H1 (cell line): ENCODE results near the gene PRSS38. TPM values are rescaled to one million over a fixed set of nuclear protein-coding genes. Genes with fewer than 3 reads are reported as not detected.

Source experiments
- CTCF ChIA-PET: fragments of 300-600 bp; sonication (Branson Sonifier 250); formaldehyde crosslinking; loops from one replicate; lab custom pipeline; 2021; ENCODE audit not compliant: partially characterized antibody; lab: Charles Lee
- POLR2A ChIA-PET: fragments of 300-600 bp; sonication (Branson Sonifier 250); formaldehyde crosslinking; loops from one replicate; lab custom pipeline; 2021; ENCODE audit warnings: inconsistent platforms; ENCODE audit not compliant: partially characterized antibody; lab: Charles Lee
- DNase-seq, 2 experiments: peaks; one replicate each; pipeline versions ENCODE4 v3.0.0 to v3.0.0-alpha.2; 2010 to 2022; ENCODE audit warnings: low spot score in 2 of 2, low read depth in 1 of 2, mixed read lengths in 1 of 2
- FAIRE-seq: peaks from 2 replicates; lab custom pipeline; 2011; peaks lifted over from hg19 to GRCh38; lab: Jason Lieb, UNC
- H2AFZ ChIP-seq: 2 replicates; pipeline ENCODE4 v1.8.1; 2012; ENCODE audit warnings: low read length, inconsistent platforms
- H2AK5ac ChIP-seq: 2 replicates; pipeline ENCODE4 v1.6.1; 2013; ENCODE audit warnings: low read depth, low read length
- H2BK120ac ChIP-seq: replicated peaks from 2 replicates; pipeline ENCODE3; 2013; ENCODE audit warnings: low read depth, low read length, inconsistent platforms
- H2BK12ac ChIP-seq: 2 replicates; pipeline ENCODE4 v1.6.1; 2013; ENCODE audit warnings: low read depth, low read length
- H2BK15ac ChIP-seq: 2 replicates; pipeline ENCODE4 v1.6.1; 2013; ENCODE audit warnings: low read length
- H2BK20ac ChIP-seq: 2 replicates; pipeline ENCODE4 v1.6.1; 2013; ENCODE audit warnings: low read length
- H2BK5ac ChIP-seq: 2 replicates; pipeline ENCODE4 v1.6.1; 2013; ENCODE audit warnings: low read depth, low read length
- H3K14ac ChIP-seq: 2 replicates; pipeline ENCODE4 v1.6.1; 2013; ENCODE audit warnings: inconsistent platforms; ENCODE audit not compliant: insufficient read length
- H3K18ac ChIP-seq: 2 replicates; pipeline ENCODE4 v1.6.1; 2013; ENCODE audit warnings: low read length; ENCODE audit errors: extremely low read depth
- H3K23ac ChIP-seq: 2 replicates; pipeline ENCODE4 v1.6.1; 2013; ENCODE audit warnings: inconsistent platforms; ENCODE audit not compliant: insufficient read length
- H3K23me2 ChIP-seq: 2 replicates; pipeline ENCODE4 v1.6.1; 2013; ENCODE audit warnings: low read depth, low read length
- H3K27ac ChIP-seq: 2 replicates; pipeline ENCODE4 v1.6.1; 2011; ENCODE audit warnings: low read depth, low read length, inconsistent platforms
- H3K27me3 ChIP-seq, 4 experiments: replicated peaks in 1 of 4; 1 replicate in 1 of 4; 2 replicates in 3 of 4; pipeline versions ENCODE4 v1.6.1 to v1.8.1; 2011 to 2013; ENCODE audit warnings: low read length in 3 of 4, mild to moderate bottlenecking in 3 of 4, inconsistent platforms in 2 of 4, mixed read lengths in 2 of 4, moderate library complexity in 1 of 4; ENCODE audit not compliant: control insufficient read depth in 3 of 4, insufficient read depth in 3 of 4; ENCODE audit errors: extremely low read depth in 1 of 4
- H3K36me3 ChIP-seq, 4 experiments: 2 replicates each; pipeline versions ENCODE4 v1.6.1 to v1.8.1; 2011 to 2013; ENCODE audit warnings: mild to moderate bottlenecking in 4 of 4, low read length in 3 of 4, moderate library complexity in 2 of 4, control low read depth in 1 of 4, inconsistent platforms in 1 of 4; ENCODE audit not compliant: insufficient read depth in 4 of 4, control insufficient read depth in 2 of 4
- H3K4ac ChIP-seq: replicated peaks from 2 replicates; pipeline ENCODE3; 2013; ENCODE audit warnings: low read length, low read depth, mixed read lengths, inconsistent platforms; ENCODE audit not compliant: insufficient read length
- H3K4me1 ChIP-seq, 4 experiments: replicated peaks in 1 of 4; 1 replicate in 1 of 4; 2 replicates in 3 of 4; pipeline versions ENCODE4 v1.6.1 to v1.8.1; 2011 to 2013; ENCODE audit warnings: low read length in 3 of 4, inconsistent platforms in 2 of 4, mixed read lengths in 1 of 4; ENCODE audit not compliant: insufficient read depth in 4 of 4, control insufficient read depth in 3 of 4
- H3K4me2 ChIP-seq, 2 experiments: 2 replicates each; pipeline versions ENCODE4 v1.6.1 to v1.8.1; 2011 to 2013; ENCODE audit warnings: low read depth in 2 of 2, low read length in 2 of 2, control low read depth in 1 of 2, inconsistent platforms in 1 of 2, mild to moderate bottlenecking in 1 of 2; ENCODE audit not compliant: insufficient read depth in 1 of 2
- H3K4me3 ChIP-seq, 4 experiments: fragments of 200-600, 300-600 bp in 1 of 4; sonication (generic), shearing (Covaris generic), sonication (Bioruptor Twin) in 1 of 4; 2 replicates each; pipeline versions ENCODE4 v1.5.1 to v1.8.1; 2011 to 2016; ENCODE audit warnings: low read length in 4 of 4, low read depth in 3 of 4, control low read depth in 2 of 4, inconsistent platforms in 2 of 4, mild to moderate bottlenecking in 2 of 4, mixed read lengths in 1 of 4, moderate library complexity in 1 of 4; ENCODE audit not compliant: insufficient read depth in 2 of 4; ENCODE audit errors: extremely low read depth in 1 of 4
- H3K56ac ChIP-seq: replicated peaks from 2 replicates; pipeline ENCODE3; 2013; ENCODE audit warnings: low read depth, mild to moderate bottlenecking, mixed read lengths, low read length, inconsistent platforms; ENCODE audit not compliant: insufficient read length
- H3K79me1 ChIP-seq: 2 replicates; pipeline ENCODE4 v1.6.1; 2013; ENCODE audit warnings: low read depth, low read length, control low read depth
- H3K79me2 ChIP-seq, 2 experiments: 2 replicates each; pipeline versions ENCODE4 v1.6.1 to v1.8.1; 2012 to 2013; ENCODE audit warnings: low read length in 2 of 2, mild to moderate bottlenecking in 2 of 2, inconsistent platforms in 1 of 2; ENCODE audit not compliant: insufficient read depth in 2 of 2, control insufficient read depth in 1 of 2
- H3K9ac ChIP-seq, 4 experiments: replicated peaks in 1 of 4; 1 replicate in 1 of 4; 2 replicates in 3 of 4; pipeline versions ENCODE4 v1.6.1 to v1.8.1; 2011 to 2013; ENCODE audit warnings: low read depth in 3 of 4, low read length in 3 of 4, control low read depth in 2 of 4, mild to moderate bottlenecking in 2 of 4, moderate library complexity in 2 of 4, inconsistent platforms in 1 of 4; ENCODE audit errors: extremely low read depth in 1 of 4
- H3K9me3 ChIP-seq, 2 experiments: 2 replicates each; pipeline versions ENCODE4 v1.6.1 to v1.8.1; 2012 to 2013; ENCODE audit warnings: mild to moderate bottlenecking in 2 of 2, moderate library complexity in 2 of 2, control low read depth in 1 of 2, inconsistent platforms in 1 of 2, low read depth in 1 of 2, low read length in 1 of 2, mixed read lengths in 1 of 2; ENCODE audit not compliant: insufficient read depth in 2 of 2
- H4K20me1 ChIP-seq, 2 experiments: replicated peaks in 1 of 2; 2 replicates each; pipeline versions ENCODE3 to v1.8.1; 2011 to 2013; ENCODE audit warnings: inconsistent platforms in 2 of 2, low read length in 2 of 2, mild to moderate bottlenecking in 1 of 2; ENCODE audit not compliant: insufficient read depth in 2 of 2, control insufficient read depth in 1 of 2
- H4K5ac ChIP-seq: 2 replicates; pipeline ENCODE4 v1.6.1; 2013; ENCODE audit warnings: low read length, low read depth, mixed read lengths, inconsistent platforms; ENCODE audit not compliant: insufficient read length
- H4K8ac ChIP-seq: 2 replicates; pipeline ENCODE4 v1.8.0; 2013; ENCODE audit warnings: mild to moderate bottlenecking, moderate library complexity, low read length, inconsistent platforms; ENCODE audit not compliant: insufficient read depth; ENCODE audit errors: extremely low read depth
- H4K91ac ChIP-seq: replicated peaks from 2 replicates; pipeline ENCODE3; 2013; ENCODE audit warnings: low read length, mixed read lengths, inconsistent platforms; ENCODE audit not compliant: insufficient read length
- CBX8 ChIP-seq: fragments of 300-800, 300-1000 bp; sonication (generic); IDR thresholded peaks from 2 replicates; pipeline ENCODE4 v1.7.1; 2016; ENCODE audit warnings: low read depth, low read length, borderline replicate concordance
- GABPA ChIP-seq: IDR thresholded peaks from 2 replicates; pipeline ENCODE4 v1.6.1; 2011; ENCODE audit warnings: mild to moderate bottlenecking, low read length, moderate library complexity, borderline replicate concordance; ENCODE audit not compliant: insufficient read depth
- HDAC2 ChIP-seq, 2 experiments: fragments of 300-600 bp in 1 of 2; sonication (generic) in 1 of 2; IDR thresholded peaks; 2 replicates each; pipeline ENCODE4 v1.6.1; 2011 to 2012; ENCODE audit warnings: low read depth in 2 of 2, low read length in 2 of 2, mild to moderate bottlenecking in 2 of 2, moderate library complexity in 2 of 2, borderline replicate concordance in 1 of 2, inconsistent platforms in 1 of 2
- SP2 ChIP-seq: IDR thresholded peaks from 2 replicates; pipeline ENCODE4 v1.6.1; 2012; ENCODE audit warnings: mild to moderate bottlenecking, low read length, inconsistent platforms
- TEAD4 ChIP-seq: IDR thresholded peaks from 2 replicates; pipeline ENCODE4 v1.6.1; 2012; ENCODE audit warnings: low read depth, low read length, inconsistent platforms, mixed read lengths
- YY1 ChIP-seq: IDR thresholded peaks from 2 replicates; pipeline ENCODE4 v1.6.1; 2011; ENCODE audit warnings: low read depth, mild to moderate bottlenecking, low read length
- WGBS, 2 experiments: shearing (Covaris generic) in 1 of 2; methylation state at CpG; one replicate each; pipeline versions ENCODE4 v1.1.6 to v1.1.7; 2013 to 2015; ENCODE audit warnings: low lambda C conversion rate in 2 of 2, mixed read lengths in 2 of 2, inconsistent platforms in 1 of 2, low coverage in 1 of 2, missing lambda C conversion rate in 1 of 2; ENCODE audit not compliant: insufficient replicate concordance in 2 of 2, insufficient coverage in 1 of 2, insufficient read length in 1 of 2; ENCODE audit errors: extremely low coverage in 1 of 2, missing lambda C conversion rate in 1 of 2; 5-methylcytosine and 5-hydroxymethylcytosine counted together
- polyA plus RNA-seq, 7 experiments: library from polyadenylated mRNA; depleted of rRNA in 3 of 7; stranded (reverse) in 5 of 7; unstranded in 2 of 7; fragments of >200 nt in 5 of 7; fragments of 200-250 nt in 2 of 7; gene quantifications; 1 replicate in 5 of 7; 2 replicates in 1 of 7; 4 replicates in 1 of 7; pipeline versions ENCODE4 v1.2.1 to v1.2.3, GENCODE V29; 2011 to 2013; ENCODE audit warnings: missing spikeins in 2 of 7, mixed read lengths in 2 of 7
- total RNA-seq: library from RNA; stranded (reverse); fragmentation: NEBNext Ultra II Directional; extraction: Animal tissue kit (Norgen Biotek cat#: 25700); gene quantifications from 2 replicates; pipeline ENCODE4 v1.2.1, GENCODE V29; 2021

Gene PRSS38
- total and polyA plus RNA-seq, 2 of the 8 experiments (the other 6 are each of a cell fraction or from before 2014, with no cell fraction given), result not detected

DNA sequence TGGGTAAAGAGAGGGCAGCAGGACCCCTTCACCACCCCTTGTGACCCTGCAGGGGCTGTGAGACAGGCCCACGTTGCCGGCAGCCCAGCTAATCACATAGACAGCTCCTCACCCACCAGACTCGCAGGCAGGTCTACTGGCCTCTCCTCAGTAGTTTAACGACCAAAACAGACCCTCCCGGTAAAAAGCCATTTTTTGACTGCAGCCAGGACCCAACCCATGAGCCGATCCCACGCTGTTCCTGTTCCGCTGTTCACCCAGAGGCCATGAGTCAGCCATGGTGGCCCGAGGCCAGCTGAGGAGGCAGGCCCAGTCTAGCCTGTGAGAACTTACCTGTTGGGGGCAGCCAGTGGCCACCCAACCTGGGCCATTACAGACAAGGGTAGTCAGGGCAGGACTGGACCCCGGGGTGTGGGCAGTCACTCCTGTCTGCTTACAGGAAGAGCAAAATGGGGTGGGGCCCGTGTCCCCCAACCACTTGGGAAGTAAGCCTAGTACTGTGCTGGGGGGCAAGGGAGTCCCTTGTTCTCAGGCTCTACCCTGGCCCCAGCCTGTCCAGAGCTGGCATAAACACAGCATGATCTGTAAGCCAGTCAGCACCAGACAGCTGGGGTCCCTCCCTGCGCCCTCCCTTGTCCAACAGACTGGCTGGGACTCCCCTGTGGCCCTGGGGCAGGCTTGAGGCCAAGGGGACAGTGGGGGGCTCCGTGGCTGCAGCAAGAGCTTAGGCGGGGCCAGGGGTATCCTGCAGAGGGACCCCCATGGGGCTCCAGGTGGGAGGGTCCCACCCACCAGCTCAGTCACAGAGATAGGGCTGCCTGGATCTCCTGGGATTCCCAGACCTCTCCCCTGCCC is 70.4 kb downstream of the PRSS38 start:
- no peak overlapping the region; the same call in 1 of the 2 replicates for H2BK12ac ChIP-seq
- H2BK5ac ChIP-seq, result no peak overlapping the region
- no peak overlapping the region for H3K4me3 ChIP-seq
- no peaks in the 10 kb centered on the region for H4K20me1 ChIP-seq
- H2BK15ac ChIP-seq, result no peak overlapping the region; the same call in 1 of the 2 replicates
- no peak overlapping the region for H3K56ac ChIP-seq
- no peaks in the 10 kb centered on the region for H3K9me3 ChIP-seq
- TF ChIP-seq YY1 (no peak), SP2 (no peak), CBX8 (no peak), TEAD4 (no peak), GABPA (no peak), HDAC2 (IDR thresholded peaks at IDR 0.05; ENCODE audit: borderline replicate concordance in 1 of 2, low read depth in 2 of 2, low read length in 2 of 2) (no peak)
- no peak overlapping the region for H3K4ac ChIP-seq
- H2BK120ac ChIP-seq, result no peak overlapping the region
- H2AFZ ChIP-seq, result no peak overlapping the region
- no peak overlapping the region for H4K5ac ChIP-seq
- peak overlapping the region; percentile 36 for H4K91ac ChIP-seq
- peak overlapping the region; percentile 60 for H3K18ac ChIP-seq
- no peaks in the 10 kb centered on the region for H3K36me3 ChIP-seq
- ChIA-PET CTCF (interaction anchor here (0.9 to 2.4 kb wide), 3 partner anchors 14 to 124 kb away, joined by 3 to 5 read pairs (median 3); no protein-coding TSS in a partner anchor), POLR2A (interaction anchor here (1.6 to 2.0 kb wide), 2 partner anchors 33 to 92 kb away, joined by 3 to 5 read pairs; no protein-coding TSS in a partner anchor)
- no peak overlapping the region for H2AK5ac ChIP-seq
- H3K23ac ChIP-seq, result no peak overlapping the region
- H3K27ac ChIP-seq, result no peak overlapping the region
- no peaks in the 10 kb centered on the region; a peak in 2 of 7 replicates for H3K27me3 ChIP-seq
- H3K23me2 ChIP-seq, result peaks cover 13% of the 10 kb centered on the region; the same call in 1 of the 2 replicates
- no peak overlapping the region; the same call in 1 of the 2 replicates for H4K8ac ChIP-seq
- peak overlapping the region; percentile 75 to 88; a peak in 2 of 4 replicates for H3K4me2 ChIP-seq
- no peak overlapping the region for H3K9ac ChIP-seq
- H2BK20ac ChIP-seq, result no peak overlapping the region
- H3K14ac ChIP-seq, result no peak overlapping the region
- no peaks in the 10 kb centered on the region for H3K79me2 ChIP-seq
- WGBS, 2 experiments, result 77% methylated on average over 11 of the region's 14 CpGs; no CpG with 5 or more reads in 1 of the 2 experiments
- H3K79me1 ChIP-seq, result no peaks in the 10 kb centered on the region
- DNase-seq (peak in 1 of 2 experiments; percentile 51), FAIRE-seq (no peak)
- peaks cover 0 to 17% (median 11%) of the 10 kb centered on the region in 4 experiments; a peak in 6 of 7 replicates for H3K4me1 ChIP-seq
